ENCODE measurements around the gene KIDINS220.

Gene KIDINS220

DNA sequence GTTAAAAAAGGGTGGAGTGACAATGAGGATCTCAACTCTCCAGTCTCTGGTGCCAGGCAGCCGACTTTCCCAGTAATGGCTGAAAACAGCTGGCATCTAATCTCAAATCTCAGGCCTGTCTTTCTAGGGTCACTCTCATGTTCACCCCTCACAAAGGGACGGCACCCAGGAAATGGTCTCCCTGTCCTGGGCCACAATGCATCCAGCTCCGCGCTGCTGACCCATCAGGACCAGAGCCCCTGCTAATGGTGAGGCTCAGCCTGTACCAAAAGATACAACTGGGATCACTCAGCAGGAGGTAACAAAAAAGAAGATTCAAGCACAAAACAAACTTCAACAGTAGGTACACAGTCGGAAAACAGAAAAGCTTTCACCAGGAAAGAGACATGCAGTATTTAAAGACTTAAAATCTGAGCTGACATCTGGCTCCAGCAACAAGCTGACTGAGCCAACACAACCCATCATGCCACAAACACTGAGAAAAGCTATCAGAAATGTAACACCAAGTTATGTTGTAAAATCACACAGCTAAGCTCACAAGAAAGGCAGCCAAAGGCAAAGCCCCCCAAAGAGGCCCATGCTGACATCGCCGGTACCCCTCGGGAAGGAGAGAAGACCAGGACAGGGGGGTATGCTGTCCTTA is 13.6 kb upstream of the KIDINS220 start:
- no peak for DNase-seq

GRCh38 chr2:8849327-8849726 is 11.9 kb upstream of the KIDINS220 start:
- no peak for DNase-seq

- no peak for DNase-seq
These were observed 11.1 kb upstream of the KIDINS220 start for GRCh38 chr2:8848328-8849100.

GRCh38 chr2:8847400-8847799 is 10.0 kb upstream of the KIDINS220 start:
- no peak for DNase-seq

- DNase-seq = no peak
These were observed 4.5 kb upstream of the KIDINS220 start for GRCh38 chr2:8841932-8842331.

DNA sequence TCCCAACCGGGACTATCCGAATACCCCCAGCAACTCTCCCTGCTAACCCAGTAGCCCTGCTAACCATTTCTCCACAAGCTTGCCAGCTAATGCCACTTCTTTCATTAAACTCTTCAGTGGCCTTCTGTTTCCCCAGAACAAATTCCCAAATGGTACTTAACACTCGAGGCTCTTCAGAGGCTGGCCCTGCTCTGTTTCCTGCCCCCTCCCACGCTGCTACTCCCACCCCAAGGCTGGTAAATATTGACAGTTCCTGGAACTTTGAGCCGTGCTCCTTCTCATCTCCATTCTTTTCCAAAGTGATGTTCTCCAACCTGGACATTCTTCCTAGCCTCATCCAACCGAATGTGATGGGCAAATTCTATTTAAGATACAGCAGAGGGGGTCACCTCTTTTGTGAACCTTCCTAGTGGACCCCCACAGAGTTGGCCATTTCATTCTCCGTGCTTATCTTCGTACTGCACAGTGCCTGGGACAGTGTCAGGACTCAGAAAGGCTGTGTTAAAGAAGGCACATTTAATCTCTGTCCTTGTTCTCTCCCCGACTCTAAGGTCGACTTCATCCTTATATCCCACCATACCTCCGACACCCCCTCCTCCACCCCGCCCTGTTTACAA is 3.2 kb upstream of the KIDINS220 start:
- no peak for DNase-seq

- no peak for DNase-seq
These were observed 2.0 kb upstream of the KIDINS220 start for GRCh38 chr2:8839189-8839965.

DNA sequence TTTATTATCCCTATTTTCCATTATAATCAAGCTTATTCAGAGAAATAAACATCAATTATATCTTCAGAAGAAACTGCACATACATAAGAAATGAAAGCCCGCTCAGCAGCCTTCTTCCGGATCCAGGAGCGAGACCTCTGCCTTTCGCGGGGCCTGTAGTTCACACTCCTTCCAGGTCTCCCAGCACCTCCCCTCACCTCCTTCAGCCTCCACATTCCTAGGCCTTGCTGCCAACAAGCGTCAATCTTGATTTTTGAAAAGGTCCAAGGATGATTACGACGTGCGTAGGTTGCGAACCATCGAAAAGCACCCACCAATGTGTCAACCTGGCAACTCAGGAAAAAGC is 355 bp upstream of the KIDINS220 start:
- peak in 1 of 6 experiments; percentile 14 for DNase-seq

GRCh38 chr2:8835279-8835678 is 2.1 kb downstream of the KIDINS220 start:
- DNase-seq = no peak

DNA sequence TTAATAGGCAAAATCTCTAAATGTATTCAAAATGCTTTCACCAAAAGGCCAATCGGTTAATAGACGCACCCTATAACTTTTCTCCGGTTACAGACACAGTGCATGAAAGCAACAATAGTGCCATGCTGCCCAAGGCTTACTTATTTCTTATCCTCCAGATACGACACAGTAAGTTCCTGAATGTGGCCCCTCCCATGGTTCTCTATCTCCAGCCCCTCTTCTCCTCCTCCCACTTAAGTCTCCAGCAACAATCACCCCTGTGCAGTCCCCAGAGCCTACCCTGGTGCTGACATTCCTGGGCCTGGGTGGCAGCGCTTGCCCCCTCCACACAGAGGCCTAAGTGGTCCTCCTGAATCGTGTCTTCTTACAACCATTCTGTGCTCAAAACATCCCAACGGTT is 3.6 kb downstream of the KIDINS220 start:
- no peak for DNase-seq

DNA sequence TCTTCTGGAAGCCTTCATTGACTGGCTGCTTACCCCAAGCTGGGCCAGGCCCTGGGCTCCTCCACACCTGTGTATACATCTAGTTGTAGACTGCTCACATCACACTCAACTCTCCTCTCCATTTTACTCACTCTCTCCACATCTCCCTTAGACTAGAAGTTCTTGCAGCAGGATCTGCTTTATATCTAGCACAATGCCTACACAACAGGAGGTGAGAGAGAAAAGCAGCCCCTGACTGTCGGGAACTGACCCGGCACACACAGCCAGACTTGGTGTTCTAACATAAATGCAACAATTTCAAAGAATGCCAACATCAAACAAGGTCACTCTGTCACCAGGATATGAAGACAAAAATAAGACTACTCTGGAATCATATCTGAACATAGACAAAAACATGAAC is 5.9 kb downstream of the KIDINS220 start:
- no peak for DNase-seq

DNA sequence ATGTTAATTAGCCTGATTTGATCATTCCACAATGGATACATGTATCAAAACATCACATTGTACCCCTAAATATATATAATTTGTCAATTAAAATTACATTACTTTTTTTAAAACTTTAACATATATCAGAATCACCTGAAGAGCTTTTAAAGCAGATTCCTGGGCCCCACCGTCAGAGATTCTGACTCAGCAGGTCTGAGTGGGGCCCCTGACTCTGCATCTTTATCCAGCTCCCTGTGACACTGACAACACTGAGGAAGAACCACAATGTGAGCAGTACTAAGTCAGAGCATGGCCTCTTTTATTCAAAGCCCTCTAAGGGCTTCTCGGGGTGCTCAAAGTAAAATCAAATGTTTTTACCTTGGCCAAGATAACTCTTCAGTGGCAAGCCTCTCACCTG is 9.7 kb downstream of the KIDINS220 start:
- DNase-seq = no peak

DNA sequence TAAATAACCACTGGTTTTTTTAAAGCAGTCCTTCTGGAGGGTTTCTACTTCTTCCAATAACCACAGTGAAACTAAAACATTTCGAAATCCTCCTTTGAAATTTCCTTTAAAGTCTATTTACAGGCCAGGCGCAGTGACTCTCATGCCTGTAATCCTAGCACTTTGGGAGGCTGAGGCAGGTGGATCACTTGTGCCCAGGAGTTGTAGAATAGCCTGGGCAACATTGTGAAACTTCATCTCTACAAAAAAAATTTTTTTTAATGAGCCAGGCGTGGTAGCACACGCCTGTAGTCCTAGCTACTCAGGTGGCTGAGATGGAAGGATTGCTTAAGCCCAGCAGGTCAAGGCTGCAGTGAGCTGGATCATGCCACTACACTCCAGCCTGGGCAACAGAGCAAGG is 15.2 kb downstream of the KIDINS220 start:
- DNase-seq = no peak

GRCh38 chr2:8821276-8822217 is 15.9 kb downstream of the KIDINS220 start:
- DNase-seq = no peak

- no peak for DNase-seq
These were observed 17.5 kb downstream of the KIDINS220 start for GRCh38 chr2:8819948-8820347.

GRCh38 chr2:8819194-8819593 is 18.2 kb downstream of the KIDINS220 start:
- no peak for DNase-seq

- DNase-seq = no peak
These were observed 20.2 kb downstream of the KIDINS220 start for GRCh38 chr2:8817221-8817620.

- no peak for DNase-seq
These were observed 30.3 kb downstream of the KIDINS220 start for GRCh38 chr2:8806885-8807704.

GRCh38 chr2:8805278-8806210 is 31.9 kb downstream of the KIDINS220 start:
- DNase-seq = no peak

DNA sequence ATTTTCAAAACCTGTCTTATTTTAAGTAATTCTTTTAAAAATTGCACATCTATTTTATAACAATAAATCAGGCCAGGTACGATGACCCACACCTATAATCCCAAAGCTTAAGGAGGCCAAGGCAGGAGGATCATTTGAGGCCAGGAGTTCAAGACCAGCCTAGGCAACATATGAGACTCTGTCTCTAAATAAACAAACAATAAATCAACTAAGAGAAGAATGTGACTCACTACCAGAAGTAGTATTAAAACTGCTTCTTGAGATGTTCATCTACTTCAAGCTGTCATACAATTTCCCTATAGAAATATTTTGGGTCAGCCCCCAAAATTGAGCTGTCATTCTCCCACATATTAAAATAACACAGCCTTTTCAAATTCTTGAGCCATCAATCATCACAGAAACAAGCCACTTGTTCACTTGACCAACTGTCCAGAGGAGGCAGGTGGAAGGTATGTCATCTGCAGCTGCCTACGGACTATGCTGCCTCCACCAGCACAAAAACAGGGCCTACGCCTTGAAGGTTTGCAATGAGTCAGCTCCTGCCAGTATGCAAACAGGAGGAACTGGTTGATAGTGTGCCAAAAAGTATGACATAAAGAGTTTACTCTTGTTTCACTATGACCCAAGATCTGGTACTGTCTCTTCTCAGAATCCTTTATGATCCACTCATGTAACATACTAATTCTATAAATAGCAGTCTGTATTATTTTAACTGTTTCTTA is 33.6 kb downstream of the KIDINS220 start:
- no peak for DNase-seq

Measured in stimulated activated naive CD4-positive, alpha-beta T cell (primary cell).